HG03432 (cell line): Measurements from ENCODE around the gene CCDC68.
"Not testable (repeated sequence)": the region's sequence is repeated elsewhere in the genome, so short reads cannot be mapped to it uniquely, and the experiment has no call there.

Source experiments
- ATAC-seq: cut with Tn5 transposase; IDR thresholded peaks from one replicate; pipeline ENCODE4 v1.9.1; 2021; ENCODE audit warnings: mild to moderate bottlenecking, moderate library complexity; ENCODE audit not compliant: unreplicated experiment

The CCDC68 gene

GRCh38 chr18:54878659-54879358 is 80.5 kb downstream of the CCDC68 start:
- ATAC-seq: no peak

DNA sequence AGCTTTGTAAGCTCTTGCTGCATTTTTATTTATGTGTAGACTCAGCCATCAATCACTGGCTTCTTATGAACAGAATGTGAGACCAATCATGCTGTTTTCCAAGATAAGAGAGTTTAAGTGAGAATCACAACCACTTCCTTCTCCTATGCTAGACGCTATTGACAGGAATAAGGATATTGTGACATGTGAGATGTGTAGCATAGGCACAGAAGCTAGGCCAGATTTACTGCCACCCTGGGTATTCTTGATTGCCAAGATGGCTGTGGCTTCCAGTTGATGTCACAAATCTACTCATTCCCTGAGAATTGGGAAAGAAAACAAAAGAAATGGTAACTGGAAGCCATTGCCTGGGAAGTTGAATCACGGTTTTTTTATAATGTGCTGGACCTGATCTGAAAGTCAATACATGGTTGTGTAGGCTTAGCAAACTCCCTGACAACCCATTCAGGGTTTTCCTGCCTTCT is 81.1 kb downstream of the CCDC68 start:
- no peak for ATAC-seq

GRCh38 chr18:54877076-54877475 is 82.2 kb downstream of the CCDC68 start:
- no peak for ATAC-seq

DNA sequence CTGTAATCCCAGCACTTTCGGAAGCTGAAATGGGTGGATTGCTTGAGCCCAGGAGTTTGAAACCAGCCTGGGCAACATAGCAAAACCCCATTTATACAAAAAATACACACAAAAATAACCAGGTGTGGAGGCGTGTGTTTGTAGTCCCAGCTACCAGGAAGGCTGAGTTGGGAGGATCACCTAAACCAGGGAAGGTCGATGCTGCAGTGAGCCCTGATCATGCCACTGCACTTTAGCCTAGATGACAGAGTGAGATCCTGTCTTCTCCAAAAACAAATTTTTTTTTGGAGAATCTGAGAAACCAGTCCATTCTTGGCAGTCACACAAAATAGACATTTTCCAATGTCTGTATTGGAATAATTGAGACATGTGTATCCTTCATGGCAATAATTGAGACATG is 84.2 kb downstream of the CCDC68 start:
- ATAC-seq: no peak

DNA sequence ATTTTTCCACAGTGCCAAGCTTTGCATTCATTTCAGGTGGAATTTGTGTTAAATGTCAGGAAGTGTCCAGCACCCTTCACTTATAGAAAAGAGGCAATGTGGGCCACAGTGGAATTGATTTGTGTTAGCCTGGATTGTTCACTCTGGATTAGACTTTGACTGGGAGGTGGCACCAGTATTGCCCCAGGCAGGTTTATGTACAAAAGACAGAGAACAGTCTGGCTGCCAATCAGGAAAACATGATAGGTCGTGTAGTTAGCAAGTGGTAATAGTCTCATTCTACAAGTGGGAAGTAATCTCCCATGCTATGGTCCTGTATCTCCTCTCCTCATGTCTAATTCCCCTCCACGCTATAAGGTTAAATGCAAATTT is 85.4 kb downstream of the CCDC68 start:
- ATAC-seq: no peak

DNA sequence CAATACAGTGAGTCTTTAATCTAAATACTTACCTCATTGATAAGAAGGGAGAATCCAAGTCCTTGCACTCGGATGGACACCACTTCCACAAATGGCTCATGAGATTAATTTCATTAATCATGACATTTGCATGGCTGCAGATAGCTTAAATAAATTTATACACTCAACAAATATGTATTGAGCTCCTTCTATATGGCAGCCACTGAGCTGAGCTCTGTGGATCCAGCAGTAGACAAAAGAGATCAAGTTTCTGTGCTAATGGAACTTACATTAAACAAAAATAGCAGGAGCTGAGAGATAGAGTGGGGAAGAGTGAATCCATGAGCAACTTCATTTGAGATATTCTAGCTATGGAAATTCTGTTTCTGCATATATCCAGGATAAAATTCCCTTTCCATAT is 86.6 kb downstream of the CCDC68 start:
- no peak for ATAC-seq

- ATAC-seq: no peak
Measured at GRCh38 chr18:54871231-54871630, 88.0 kb downstream of the CCDC68 start.

DNA sequence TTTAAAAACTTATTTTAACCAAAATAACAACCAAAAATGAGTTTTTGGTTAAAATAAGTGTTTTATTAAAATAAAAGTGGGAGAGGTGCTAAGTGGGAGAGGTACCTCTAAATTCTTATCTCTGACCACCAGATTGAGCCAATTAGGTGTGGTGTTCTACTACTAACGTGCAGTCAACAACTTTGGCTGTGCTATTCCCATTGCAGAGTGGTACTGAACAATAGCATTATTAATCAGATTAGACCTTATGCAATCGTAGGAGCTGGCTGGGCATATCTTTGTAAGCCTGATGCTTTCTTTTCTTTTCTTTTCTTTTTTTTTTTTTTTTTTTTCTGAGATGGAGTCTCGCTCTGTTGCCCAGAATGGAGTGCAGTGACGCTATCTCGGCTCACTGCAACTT is 92.1 kb downstream of the CCDC68 start:
- ATAC-seq: no peak

GRCh38 chr18:54860941-54861340 is 98.3 kb downstream of the CCDC68 start:
- no peak for ATAC-seq

- ATAC-seq: no peak
Measured at GRCh38 chr18:54859667-54860421, 99.4 kb downstream of the CCDC68 start.

GRCh38 chr18:54857499-54857898 is 101.8 kb downstream of the CCDC68 start:
- no peak for ATAC-seq

DNA sequence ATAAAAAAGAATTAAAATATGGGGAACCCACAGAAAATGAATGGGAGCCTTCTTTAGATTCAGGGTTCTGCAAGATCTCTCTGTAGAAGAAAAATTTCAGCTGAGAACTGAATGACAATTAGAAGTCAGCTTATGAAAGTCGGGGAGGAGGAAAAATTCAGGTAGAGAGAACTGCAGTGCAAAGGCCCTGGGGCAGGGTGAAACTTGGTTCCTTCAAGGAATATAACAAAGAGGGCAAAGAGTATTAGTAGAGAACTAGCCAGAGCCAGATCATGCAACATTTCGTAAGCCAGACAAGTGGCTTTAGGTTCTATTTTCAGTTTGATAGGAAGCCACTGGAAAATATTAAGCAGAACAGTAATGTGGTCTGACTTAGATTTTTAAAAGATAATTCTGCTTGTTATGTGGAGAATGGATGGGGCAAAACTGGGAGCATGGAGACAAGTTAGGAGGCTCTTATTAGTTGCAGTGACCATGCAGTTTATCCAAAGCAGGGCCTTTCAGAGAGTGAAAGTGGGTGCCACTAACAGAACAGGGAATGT is 103.1 kb downstream of the CCDC68 start:
- no peak for ATAC-seq

DNA sequence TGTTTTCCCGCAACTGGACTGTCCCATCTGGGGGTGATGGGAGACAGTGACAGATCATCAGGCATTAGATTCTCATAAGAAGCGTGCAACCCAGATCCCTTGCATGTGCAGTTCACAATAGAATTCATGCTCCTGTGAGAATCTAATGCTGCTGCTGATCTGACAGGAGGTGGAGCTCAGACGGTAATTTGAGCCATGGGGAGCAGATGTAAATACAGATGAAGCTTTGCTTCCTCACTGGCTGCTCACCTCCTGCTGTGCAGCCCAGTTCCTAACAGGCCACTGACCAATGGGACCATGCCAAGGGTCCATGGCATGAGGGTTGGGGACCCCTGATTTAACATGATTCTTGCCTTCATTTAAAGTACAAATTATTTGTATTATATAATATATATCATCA is 104.2 kb downstream of the CCDC68 start:
- not testable (repeated sequence) for ATAC-seq

DNA sequence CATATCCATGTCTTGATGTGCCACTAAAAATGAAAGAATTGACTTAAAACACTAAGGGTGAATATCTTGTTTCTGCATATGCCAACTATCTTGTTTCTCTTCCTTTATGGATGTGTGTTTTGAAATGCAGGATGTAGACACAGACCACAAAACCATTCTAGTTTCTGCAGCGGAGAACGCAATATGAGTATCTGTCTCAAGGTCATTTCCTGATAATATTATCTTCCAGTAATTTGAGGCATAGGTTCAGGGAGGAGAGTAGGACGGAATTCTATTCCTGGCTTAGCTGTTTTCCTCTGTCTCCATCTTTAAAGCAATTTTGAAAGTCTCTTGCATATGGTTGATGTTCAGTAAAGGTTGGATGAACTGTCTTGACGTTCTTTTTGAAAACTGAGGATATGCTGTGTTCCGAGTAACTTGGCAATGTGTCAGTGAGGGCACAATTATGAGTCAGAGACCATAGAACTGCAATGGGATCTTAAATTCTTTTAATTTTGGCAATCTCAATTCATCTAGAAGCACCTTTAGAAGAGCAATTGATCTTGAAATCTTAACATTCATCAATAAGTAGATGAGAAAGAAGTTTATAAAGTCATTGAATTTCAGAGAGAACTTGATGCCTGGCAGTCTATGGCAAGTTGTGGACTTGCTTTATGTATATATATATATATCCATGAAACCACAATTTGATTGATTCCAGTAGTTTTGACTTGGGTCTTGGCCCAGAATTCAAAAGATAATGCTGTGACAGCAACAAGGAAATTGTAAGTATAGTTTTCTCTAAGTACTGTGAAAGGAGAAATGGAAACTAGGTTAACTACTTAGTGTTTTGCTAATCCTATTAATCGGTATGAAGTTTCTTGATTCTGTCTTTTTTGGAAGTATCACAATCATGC is 106.2 kb downstream of the CCDC68 start:
- no peak for ATAC-seq
